Measurements from ENCODE around the gene FEZ2.

Gene FEZ2

GRCh38 chr2:36534275-36534799 is 63.6 kb downstream of the FEZ2 start:
- H3K4me3 ChIP-seq (ENCODE audit: low read depth, low read length) = no peak overlapping the region

- H3K4me3 ChIP-seq (ENCODE audit: low read depth, low read length) = no peak overlapping the region
Observed at GRCh38 chr2:36530983-36531354, 67.0 kb downstream of the FEZ2 start.

GRCh38 chr2:36530178-36530982 is 67.6 kb downstream of the FEZ2 start:
- no peak overlapping the region for H3K4me3 ChIP-seq (ENCODE audit: low read depth, low read length)

- no peak overlapping the region for H3K4me3 ChIP-seq (ENCODE audit: low read depth, low read length)
Observed at GRCh38 chr2:36528766-36529392, 69.1 kb downstream of the FEZ2 start.

GRCh38 chr2:36528274-36528673 is 69.7 kb downstream of the FEZ2 start:
- no peak overlapping the region for H3K4me3 ChIP-seq (ENCODE audit: low read depth, low read length)

- H3K4me3 ChIP-seq (ENCODE audit: low read depth, low read length) = no peak overlapping the region
Observed at GRCh38 chr2:36526226-36526625, 71.7 kb downstream of the FEZ2 start.

- H3K4me3 ChIP-seq (ENCODE audit: low read depth, low read length) = no peak overlapping the region
Observed at GRCh38 chr2:36525245-36525644, 72.7 kb downstream of the FEZ2 start.

GRCh38 chr2:36523153-36523552 is 74.8 kb downstream of the FEZ2 start:
- no peak overlapping the region for H3K4me3 ChIP-seq (ENCODE audit: low read depth, low read length)

- no peak overlapping the region for H3K4me3 ChIP-seq (ENCODE audit: low read depth, low read length)
Observed at GRCh38 chr2:36520431-36520830, 77.5 kb downstream of the FEZ2 start.

GRCh38 chr2:36516136-36516870 is 81.7 kb downstream of the FEZ2 start:
- H3K4me3 ChIP-seq (ENCODE audit: low read depth, low read length) = no peak overlapping the region

- no peak overlapping the region for H3K4me3 ChIP-seq (ENCODE audit: low read depth, low read length)
Observed at GRCh38 chr2:36515538-36515937, 82.4 kb downstream of the FEZ2 start.

- no peak overlapping the region for H3K4me3 ChIP-seq (ENCODE audit: low read depth, low read length)
Observed at GRCh38 chr2:36513661-36514060, 84.3 kb downstream of the FEZ2 start.

GRCh38 chr2:36512705-36513104 is 85.3 kb downstream of the FEZ2 start:
- no peak overlapping the region for H3K4me3 ChIP-seq (ENCODE audit: low read depth, low read length)

GRCh38 chr2:36511858-36512603 is 85.9 kb downstream of the FEZ2 start:
- H3K4me3 ChIP-seq (ENCODE audit: low read depth, low read length) = no peak overlapping the region

GRCh38 chr2:36509075-36509474 is 88.9 kb downstream of the FEZ2 start:
- H3K4me3 ChIP-seq (ENCODE audit: low read depth, low read length) = no peak overlapping the region

GRCh38 chr2:36507408-36507812 is 90.6 kb downstream of the FEZ2 start:
- H3K4me3 ChIP-seq (ENCODE audit: low read depth, low read length) = no peak overlapping the region
